Fibroblast of skin of scalp (primary cell): ENCODE data around the gene ATP5F1E.

Experiments
- DNase-seq: peaks from one replicate; pipeline ENCODE4 v3.0.0-alpha.2; 2013

The ATP5F1E gene

DNA sequence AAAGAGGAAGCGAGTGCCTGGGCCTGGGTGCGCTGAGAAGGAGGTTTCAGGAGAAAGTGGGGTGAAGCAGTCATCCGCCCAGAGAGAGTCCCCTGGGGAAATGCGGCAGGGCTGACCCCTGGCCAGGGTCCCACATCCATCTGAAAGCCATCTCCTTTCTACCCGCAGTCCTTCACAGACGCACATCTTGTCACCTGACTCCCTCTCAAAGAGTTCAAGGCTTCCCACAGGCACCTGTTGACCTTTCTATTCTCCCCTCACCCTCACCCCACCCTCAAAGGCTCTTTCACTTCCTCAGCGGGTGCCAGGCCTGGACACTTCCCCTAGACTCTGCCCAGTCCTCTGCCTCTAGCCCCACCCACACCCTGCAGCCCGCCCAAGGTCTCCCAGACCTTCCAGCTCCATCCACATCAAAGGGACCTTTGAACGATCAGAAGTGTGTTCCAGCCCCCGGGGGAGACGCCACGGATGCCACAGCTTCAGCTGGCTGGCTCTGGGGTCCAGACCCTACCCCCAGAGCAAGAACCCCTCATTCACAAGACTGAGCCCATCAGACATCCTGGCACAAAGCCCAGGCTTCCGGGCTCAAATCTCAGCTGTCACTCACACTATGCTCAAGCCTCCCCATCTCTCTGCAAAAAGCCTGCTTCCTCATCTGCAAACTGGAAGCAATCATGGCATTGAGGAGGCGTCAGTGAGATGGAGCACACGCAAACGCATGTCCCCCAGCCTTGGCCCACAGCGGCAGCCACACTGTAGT, 27.2 kb downstream of the ATP5F1E start:
- no peak for DNase-seq

- no peak for DNase-seq
These were observed 27.7 kb downstream of the ATP5F1E start for GRCh38 chr20:59004493-59004762.

GRCh38 chr20:59003836-59004492, 28.2 kb downstream of the ATP5F1E start:
- DNase-seq = no peak

DNA sequence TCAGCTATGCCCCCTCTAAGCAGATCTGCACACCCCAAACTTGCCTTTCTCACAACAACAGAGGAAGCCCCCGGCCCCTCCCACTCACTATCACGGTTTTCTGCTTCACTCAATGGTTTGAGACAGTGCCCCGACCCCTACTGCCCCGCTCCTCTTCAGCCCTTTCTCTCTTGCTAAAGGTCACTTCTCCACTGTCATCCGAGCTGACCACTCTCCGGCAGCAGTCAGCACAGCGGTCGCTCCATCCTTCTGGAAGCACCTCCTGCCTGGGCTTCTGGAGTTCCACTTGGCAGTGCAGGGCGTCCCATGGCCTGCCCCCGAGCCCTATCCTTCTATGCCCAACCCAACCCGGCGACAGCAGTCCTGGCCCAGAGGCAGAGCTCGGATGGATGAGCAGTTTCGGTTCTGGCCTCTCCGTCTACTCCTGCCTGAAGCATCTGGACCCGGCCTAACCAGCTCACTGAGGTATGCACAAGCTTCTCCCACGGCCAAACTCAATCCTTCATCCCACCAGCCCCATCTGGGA, 29.2 kb downstream of the ATP5F1E start:
- no peak for DNase-seq

GRCh38 chr20:59002388-59002787, 29.7 kb downstream of the ATP5F1E start:
- DNase-seq = no peak

DNA sequence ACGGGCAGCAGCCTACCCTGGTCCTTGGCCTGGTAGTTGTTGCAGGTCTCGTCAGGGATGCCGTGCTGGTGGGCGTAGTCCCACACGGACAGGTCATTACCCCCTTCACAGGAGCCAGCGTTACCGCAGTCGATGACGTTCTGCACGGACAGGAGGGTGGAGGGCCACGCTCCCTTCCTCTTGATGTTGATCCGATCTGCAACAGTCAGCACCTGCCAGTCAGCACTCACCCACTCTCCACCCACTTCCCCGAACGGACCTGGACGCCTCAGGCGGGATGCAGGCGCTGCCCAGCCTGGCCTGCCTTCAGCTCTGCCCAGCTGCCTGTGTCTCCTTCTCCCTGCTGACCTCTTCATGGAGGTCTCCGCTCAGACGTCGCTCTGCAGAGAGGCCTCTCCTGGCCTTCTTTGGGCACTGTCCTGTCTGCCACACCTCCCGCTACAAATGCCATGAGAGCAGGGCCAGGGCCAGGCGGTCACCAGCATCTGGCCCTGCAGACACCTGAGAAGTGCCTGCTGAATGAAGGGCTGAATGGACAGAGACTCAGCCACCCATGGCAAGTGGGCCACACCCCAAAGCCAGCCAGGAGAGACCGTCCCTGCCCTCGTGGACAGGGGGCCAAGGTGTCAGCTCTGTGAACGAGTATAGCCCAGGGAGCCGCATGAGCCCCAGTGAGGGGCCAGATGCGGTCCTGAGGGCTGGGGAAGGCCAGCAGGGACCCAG, 30.5 kb downstream of the ATP5F1E start:
- no peak for DNase-seq

DNA sequence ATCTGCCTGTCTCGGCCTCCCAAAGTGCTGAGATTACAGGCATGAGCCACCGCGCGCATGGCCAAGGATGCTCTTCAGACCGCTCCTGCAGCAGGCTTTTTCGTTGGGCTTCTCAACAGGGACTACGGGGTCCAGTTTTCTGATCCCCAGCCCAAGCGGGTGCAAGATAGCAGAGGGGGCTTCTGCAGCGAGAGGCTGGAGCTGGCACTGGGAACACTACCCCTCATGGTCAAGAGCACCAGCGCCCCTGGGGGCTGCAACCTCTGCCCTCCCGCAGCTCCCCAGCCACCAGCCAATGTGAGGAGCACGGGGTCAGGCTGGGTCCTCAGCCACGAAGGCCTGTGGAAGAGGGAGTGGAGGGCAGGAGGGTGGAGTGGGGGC, 31.1 kb downstream of the ATP5F1E start:
- no peak for DNase-seq

GRCh38 chr20:59000326-59000725, 31.8 kb downstream of the ATP5F1E start:
- DNase-seq = no peak

DNA sequence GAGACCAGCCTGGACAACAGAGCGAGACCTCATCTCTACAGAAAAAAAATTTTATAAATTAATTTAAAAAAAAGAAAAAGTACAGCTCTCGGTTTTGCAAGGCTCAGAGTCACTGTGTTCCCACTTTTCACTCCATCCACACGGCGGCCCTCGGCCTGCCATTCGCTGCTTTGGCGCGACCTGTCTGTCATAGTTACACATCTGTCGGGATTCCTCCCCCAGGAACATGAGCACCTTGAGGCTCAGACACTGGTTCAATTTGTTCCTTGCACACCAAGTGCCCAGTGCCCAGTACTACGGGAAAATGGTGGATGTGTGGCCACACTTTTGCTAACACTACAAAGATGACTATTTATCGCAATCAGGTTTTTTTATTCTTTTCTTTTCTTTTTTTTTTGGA, 33.5 kb downstream of the ATP5F1E start:
- no peak for DNase-seq

DNA sequence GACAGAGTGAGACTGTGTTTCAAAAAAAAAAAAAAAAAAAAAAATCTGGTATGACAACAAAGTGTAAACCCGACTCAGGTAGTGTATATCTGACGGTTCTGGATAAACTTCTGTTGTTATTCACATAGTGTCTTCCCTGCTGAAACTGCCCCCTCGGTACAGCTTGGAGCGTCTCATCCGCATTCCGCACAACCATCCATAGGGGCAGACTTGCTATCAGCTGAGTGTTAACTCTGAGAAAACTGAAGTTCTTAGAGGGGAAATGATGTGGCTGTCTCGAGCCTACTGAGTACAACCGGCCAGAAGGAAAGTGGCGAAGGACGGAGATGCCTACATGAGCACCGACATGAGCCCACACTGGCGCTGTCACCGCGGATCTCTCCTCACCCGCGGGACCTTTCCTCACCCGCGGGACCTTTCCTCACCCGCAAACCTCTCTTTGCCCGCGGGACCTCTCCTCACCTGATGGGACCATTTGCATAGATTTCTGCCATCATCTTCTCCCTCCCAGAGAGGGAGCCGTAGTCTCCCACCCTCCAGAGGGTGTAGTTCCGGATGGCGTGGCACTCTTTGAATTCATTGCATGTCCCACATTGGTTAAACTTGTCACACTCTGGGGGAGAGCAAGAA, 34.9 kb downstream of the ATP5F1E start:
- no peak for DNase-seq

- DNase-seq = no peak
These were observed 35.9 kb downstream of the ATP5F1E start for GRCh38 chr20:58996226-58996611.

DNA sequence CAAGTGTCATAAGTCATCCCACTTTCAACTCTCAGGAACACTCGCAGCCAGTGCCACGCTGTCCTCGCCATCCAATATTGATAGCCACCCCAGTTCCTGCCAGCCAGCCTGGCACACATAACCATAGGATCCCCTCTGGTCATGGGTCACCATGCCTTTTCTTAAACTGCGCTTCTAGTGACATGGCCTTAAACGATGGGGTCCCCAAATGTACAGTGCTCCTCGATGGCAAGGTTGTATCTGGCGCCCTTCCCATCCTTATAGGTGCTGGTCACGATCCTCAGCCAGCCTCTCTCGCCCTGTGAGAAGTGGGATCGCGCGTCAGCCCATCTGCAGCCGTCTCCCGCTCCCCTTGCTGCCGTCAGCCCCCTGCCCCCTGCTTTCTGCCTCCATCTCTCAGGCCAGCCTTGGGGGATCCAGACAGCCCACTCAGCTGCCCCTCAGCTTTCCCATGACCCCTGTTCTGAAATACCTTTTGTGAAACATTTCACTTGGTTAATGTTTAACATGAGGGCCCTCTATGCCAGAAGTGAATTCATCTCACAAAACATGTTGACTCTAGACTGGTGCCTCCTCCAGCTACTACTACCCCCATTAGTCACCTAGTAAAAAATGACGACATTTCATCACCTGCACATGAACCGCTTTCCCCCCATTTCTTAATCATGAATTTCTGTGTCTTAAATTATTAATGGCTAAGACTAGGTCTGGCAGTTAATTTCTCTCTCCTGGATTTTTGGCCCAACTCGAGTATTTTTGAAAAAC, 36.5 kb downstream of the ATP5F1E start:
- no peak for DNase-seq

GRCh38 chr20:58994390-58995159, 37.6 kb downstream of the ATP5F1E start:
- DNase-seq = no peak

DNA sequence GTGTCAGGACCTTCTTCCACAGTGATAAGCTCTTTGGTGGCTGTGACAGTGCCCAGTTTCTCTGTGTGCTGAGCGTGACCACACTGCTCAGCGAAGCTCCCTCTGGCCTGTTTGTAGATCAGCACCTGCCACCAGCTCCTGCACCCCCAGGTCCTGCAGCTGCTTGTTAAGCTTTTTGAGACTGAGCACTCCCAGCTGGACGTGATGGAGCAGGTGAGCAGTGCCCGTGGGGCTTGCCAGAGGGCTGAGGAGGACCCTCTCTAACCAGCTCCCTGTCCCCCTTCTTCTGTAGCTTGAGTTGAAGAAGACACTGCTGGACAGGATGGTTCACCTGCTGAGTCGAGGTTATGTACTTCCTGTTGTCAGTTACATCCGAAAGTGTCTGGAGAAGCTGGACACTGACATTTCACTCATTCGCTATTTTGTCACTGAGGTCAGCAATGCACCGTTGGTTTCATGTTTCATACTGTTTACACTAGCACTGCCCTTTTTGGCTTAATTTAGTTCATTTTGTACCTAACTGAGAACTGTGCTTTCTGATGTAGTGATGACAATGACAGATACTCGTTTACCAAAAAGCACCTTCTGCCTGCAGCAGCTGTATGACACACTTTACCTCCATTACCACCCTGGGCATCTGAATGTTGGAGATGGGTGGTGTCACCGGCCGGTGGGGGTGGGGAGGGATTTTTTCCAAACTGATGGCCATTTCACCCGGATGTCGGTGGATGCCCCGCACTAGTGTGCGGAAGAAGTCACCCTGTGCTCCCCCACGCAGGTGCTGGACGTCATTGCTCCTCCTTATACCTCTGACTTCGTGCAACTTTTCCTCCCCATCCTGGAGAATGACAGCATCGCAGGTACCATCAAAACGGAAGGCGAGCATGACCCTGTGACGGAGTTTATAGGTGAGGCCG, 38.5 kb downstream of the ATP5F1E start:
- no peak for DNase-seq

GRCh38 chr20:58992911-58993310, 39.2 kb downstream of the ATP5F1E start:
- DNase-seq = no peak

- DNase-seq = no peak
These were observed 40.4 kb downstream of the ATP5F1E start for GRCh38 chr20:58991715-58992114.

GRCh38 chr20:58990651-58991445, 41.3 kb downstream of the ATP5F1E start:
- DNase-seq = no peak

DNA sequence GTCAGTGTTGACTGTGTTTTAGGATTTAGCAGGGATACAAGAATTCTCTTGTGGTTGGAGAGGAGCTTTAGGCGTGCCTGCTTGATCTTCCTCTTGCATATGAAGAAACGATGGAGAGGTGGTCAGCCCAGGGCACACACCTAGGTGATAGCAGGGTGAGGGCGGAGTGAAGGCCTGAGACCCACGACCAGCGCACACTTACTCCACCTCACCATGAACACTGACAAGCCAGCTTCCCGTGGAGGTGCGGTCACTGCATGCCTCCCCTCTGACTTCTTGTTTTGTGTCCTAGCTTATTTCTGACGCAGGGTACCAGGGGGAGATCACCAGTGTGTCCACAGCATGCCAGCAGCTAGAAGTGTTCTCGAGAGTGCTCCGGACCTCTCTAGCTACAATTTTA, 42.9 kb downstream of the ATP5F1E start:
- no peak for DNase-seq

DNA sequence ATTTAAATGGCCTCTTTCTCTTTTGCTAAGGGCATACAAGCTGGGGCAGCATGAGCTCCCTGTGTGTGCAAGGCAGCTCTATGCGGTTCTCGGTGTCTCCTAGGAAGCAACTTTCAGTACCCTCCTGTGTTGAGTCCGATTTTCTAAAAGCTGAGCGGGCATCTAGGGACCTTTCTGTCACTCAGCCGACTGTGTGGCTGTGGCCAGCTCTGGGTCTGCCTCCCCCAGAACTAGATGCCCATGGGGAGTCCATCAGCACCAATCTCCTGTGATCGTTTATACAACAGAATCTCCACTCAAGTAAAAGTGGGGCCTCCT, 43.6 kb downstream of the ATP5F1E start:
- DNase-seq = no peak
